ENCODE results near the gene SKAP1.
A peak's percentile ranks its signal among the peaks of the same experiment; 100 is the strongest.

SKAP1 gene

GRCh38 chr17:48429638-48430586 lies at the start of gene SKAP1:
SKAP1 (minus strand) TSS chr17:48430214.
- DNase-seq (ENCODE audit: low read depth in 2 of 2): peak in 1 of 2 donors; percentile 56

GRCh38 chr17:48479014-48479402 lies 49.0 kb upstream of the SKAP1 start:
- no peak for DNase-seq (ENCODE audit: low read depth in 2 of 2)

GRCh38 chr17:48478224-48479013 lies 48.4 kb upstream of the SKAP1 start:
- peak in 1 of 2 donors; percentile 28 for DNase-seq (ENCODE audit: low read depth in 2 of 2)

- no peak for DNase-seq (ENCODE audit: low read depth in 2 of 2)
Observed at GRCh38 chr17:48477221-48477620, 47.2 kb upstream of the SKAP1 start.

- no peak for DNase-seq (ENCODE audit: low read depth in 2 of 2)
Observed at GRCh38 chr17:48472411-48473281, 42.6 kb upstream of the SKAP1 start.

GRCh38 chr17:48471817-48472410 lies 41.9 kb upstream of the SKAP1 start:
- DNase-seq (ENCODE audit: low read depth in 2 of 2): no peak

- no peak for DNase-seq (ENCODE audit: low read depth in 2 of 2)
Observed at GRCh38 chr17:48470388-48471034, 40.5 kb upstream of the SKAP1 start.

- DNase-seq (ENCODE audit: low read depth in 2 of 2): no peak
Observed at GRCh38 chr17:48469227-48469626, 39.2 kb upstream of the SKAP1 start.

GRCh38 chr17:48468299-48468698 lies 38.3 kb upstream of the SKAP1 start:
- DNase-seq (ENCODE audit: low read depth in 2 of 2): no peak

- no peak for DNase-seq (ENCODE audit: low read depth in 2 of 2)
Observed at GRCh38 chr17:48465884-48466283, 35.9 kb upstream of the SKAP1 start.

GRCh38 chr17:48463526-48463925 lies 33.5 kb upstream of the SKAP1 start:
- no peak for DNase-seq (ENCODE audit: low read depth in 2 of 2)

GRCh38 chr17:48462946-48463345 lies 32.9 kb upstream of the SKAP1 start:
- DNase-seq (ENCODE audit: low read depth in 2 of 2): no peak

- no peak for DNase-seq (ENCODE audit: low read depth in 2 of 2)
Observed at GRCh38 chr17:48460052-48460451, 30.0 kb upstream of the SKAP1 start.

GRCh38 chr17:48459070-48459844 lies 29.2 kb upstream of the SKAP1 start:
- no peak for DNase-seq (ENCODE audit: low read depth in 2 of 2)

- no peak for DNase-seq (ENCODE audit: low read depth in 2 of 2)
Observed at GRCh38 chr17:48457080-48457836, 27.2 kb upstream of the SKAP1 start.

- DNase-seq (ENCODE audit: low read depth in 2 of 2): no peak
Observed at GRCh38 chr17:48456589-48456988, 26.6 kb upstream of the SKAP1 start.

GRCh38 chr17:48455791-48456190 lies 25.8 kb upstream of the SKAP1 start:
- DNase-seq (ENCODE audit: low read depth in 2 of 2): no peak

- no peak for DNase-seq (ENCODE audit: low read depth in 2 of 2)
Observed at GRCh38 chr17:48453447-48453846, 23.4 kb upstream of the SKAP1 start.

- DNase-seq (ENCODE audit: low read depth in 2 of 2): no peak
Observed at GRCh38 chr17:48451489-48451888, 21.5 kb upstream of the SKAP1 start.

Measured in stimulated activated CD8-positive, alpha-beta memory T cell treated with anti-CD3 and anti-CD28 coated beads, Interleukin-15, amount 100 ng/mL, for 48 hours (primary cell).